SK-N-SH (cell line): ENCODE results near the gene GATC. TPM values are rescaled to one million over a fixed set of nuclear protein-coding genes. Genes with fewer than 3 reads are reported as not detected.

Experiments used
- CTCF ChIA-PET: fragments of 300-600, 350-600 bp; formaldehyde crosslinking; extraction: SDS; loops from one replicate; lab custom pipeline; 2021; lab: Yijun Ruan, JAX
- POLR2A ChIA-PET: fragments of 350-600 bp; sonication (Branson Sonifier 250); formaldehyde crosslinking; extraction: SDS; loops from one replicate; lab custom pipeline; 2020; ENCODE audit warnings: antibody characterized with exemption, inconsistent platforms; lab: Yijun Ruan, JAX
- DNase-seq: peaks from one replicate; pipeline ENCODE4 v3.0.0; 2012
- H2AFZ ChIP-seq: fragments of 200-600 bp; sonication (generic); 2 replicates; pipeline ENCODE4 v1.8.1; 2016; ENCODE audit warnings: antibody characterized with exemption, mild to moderate bottlenecking, low read depth
- H3F3A ChIP-seq: fragments of 200-600 bp; sonication (generic); replicated peaks from 2 replicates; pipeline ENCODE3; 2016; ENCODE audit warnings: antibody characterized with exemption, mild to moderate bottlenecking; ENCODE audit not compliant: insufficient read depth
- H3K27ac ChIP-seq, 2 experiments: fragments of 200-500 bp in 1 of 2; fragments of 200-600 bp in 1 of 2; sonication (Bioruptor generic) in 1 of 2; sonication (generic), shearing (Covaris generic) in 1 of 2; 2 replicates each; pipeline versions ENCODE4 v1.5.1 to v1.6.1; 2014 to 2016; ENCODE audit warnings: low read depth in 2 of 2, inconsistent platforms in 1 of 2, low read length in 1 of 2, mild to moderate bottlenecking in 1 of 2, mixed read lengths in 1 of 2
- H3K27me3 ChIP-seq: fragments of 200-600 bp; sonication (generic), shearing (Covaris generic); 2 replicates; pipeline ENCODE4 v1.6.1; 2016; ENCODE audit warnings: mixed run types; ENCODE audit not compliant: insufficient read depth
- H3K36me3 ChIP-seq, 2 experiments: fragments of 200-500 bp in 1 of 2; fragments of 200-600 bp in 1 of 2; sonication (Bioruptor generic) in 1 of 2; sonication (generic) in 1 of 2; replicated peaks in 1 of 2; 2 replicates each; pipeline versions ENCODE3 to v1.5.1; 2014 to 2016; ENCODE audit warnings: low read length in 1 of 2, mild to moderate bottlenecking in 1 of 2; ENCODE audit not compliant: insufficient read depth in 2 of 2, control insufficient read depth in 1 of 2
- H3K4me1 ChIP-seq, 2 experiments: fragments of 200-500 bp in 1 of 2; fragments of 200-600 bp in 1 of 2; sonication (Bioruptor generic) in 1 of 2; sonication (generic), shearing (Covaris generic) in 1 of 2; 2 replicates each; pipeline versions ENCODE4 v1.5.1 to v1.6.1; 2014 to 2016; ENCODE audit warnings: low read depth in 1 of 2, low read length in 1 of 2, mixed run types in 1 of 2; ENCODE audit not compliant: insufficient read depth in 2 of 2, control insufficient read depth in 1 of 2
- H3K4me2 ChIP-seq: fragments of 200-600 bp; sonication (generic), shearing (Covaris generic); 2 replicates; pipeline ENCODE4 v1.6.1; 2017; ENCODE audit warnings: mixed run types
- H3K4me3 ChIP-seq, 2 experiments: fragments of 200-500 bp in 1 of 2; fragments of 200-600 bp in 1 of 2; sonication (Bioruptor generic) in 1 of 2; sonication (generic), shearing (Covaris generic) in 1 of 2; 2 replicates each; pipeline versions ENCODE4 v1.5.1 to v1.8.1; 2014 to 2016; ENCODE audit warnings: low read depth in 2 of 2, inconsistent platforms in 1 of 2, low read length in 1 of 2, mild to moderate bottlenecking in 1 of 2, mixed read lengths in 1 of 2, moderate library complexity in 1 of 2
- H3K79me2 ChIP-seq: fragments of 200-600 bp; sonication (generic); 2 replicates; pipeline ENCODE4 v1.8.1; 2017; ENCODE audit warnings: mild to moderate bottlenecking; ENCODE audit not compliant: insufficient read depth
- H3K9ac ChIP-seq: fragments of 200-600 bp; sonication (generic); 2 replicates; pipeline ENCODE4 v1.6.1; 2017; ENCODE audit warnings: mixed run types
- H3K9me2 ChIP-seq: fragments of 200-600 bp; sonication (generic); 2 replicates; pipeline ENCODE4 v1.6.1; 2017; ENCODE audit warnings: mixed run types
- H3K9me3 ChIP-seq: fragments of 200-600 bp; sonication (generic); 2 replicates; pipeline ENCODE4 v1.6.1; 2017; ENCODE audit warnings: mixed run types, mild to moderate bottlenecking, moderate library complexity
- H4K20me1 ChIP-seq: fragments of 200-600 bp; sonication (generic); 2 replicates; pipeline ENCODE4 v1.6.1; 2017; ENCODE audit warnings: mild to moderate bottlenecking, mixed run types; ENCODE audit not compliant: insufficient read depth
- CTCF ChIP-seq: fragments of 200-600 bp; sonication (generic); IDR thresholded peaks from 2 replicates; pipeline ENCODE4 v1.6.1; 2017; ENCODE audit warnings: antibody characterized with exemption, mild to moderate bottlenecking, moderate library complexity
- EP300 ChIP-seq, 2 experiments: IDR thresholded peaks; 2 replicates each; pipeline versions ENCODE4 v1.4.0 to v1.6.1; 2012; ENCODE audit warnings: borderline replicate concordance in 1 of 2, low read depth in 1 of 2, low read length in 1 of 2
- FOXM1 ChIP-seq: IDR thresholded peaks from 2 replicates; pipeline ENCODE4 v1.4.0; 2012; ENCODE audit warnings: low read depth, mild to moderate bottlenecking
- GABPA ChIP-seq: IDR thresholded peaks from 2 replicates; pipeline ENCODE4 v1.4.0; 2012; ENCODE audit warnings: low read depth, mild to moderate bottlenecking
- GATA2 ChIP-seq: sonication (generic); formaldehyde crosslinking; IDR thresholded peaks from 2 replicates; pipeline ENCODE4 v1.5.0; 2020; ENCODE audit warnings: mild to moderate bottlenecking, missing genetic modification reagents
- IRF3 ChIP-seq: fragments of 150-350 bp; IDR thresholded peaks from 2 replicates; pipeline ENCODE4 v1.6.1; 2016; ENCODE audit warnings: mild to moderate bottlenecking, low read depth, low read length
- JUND ChIP-seq: IDR thresholded peaks from 2 replicates; pipeline ENCODE4 v1.4.0; 2012
- MAX ChIP-seq: IDR thresholded peaks from 2 replicates; pipeline ENCODE4 v1.4.0; 2012; ENCODE audit warnings: low read depth
- NRF1 ChIP-seq: IDR thresholded peaks from 2 replicates; pipeline ENCODE4 v1.6.1; 2012; ENCODE audit warnings: low read depth, mild to moderate bottlenecking, low read length
- POLR2AphosphoS5 ChIP-seq: IDR thresholded peaks from 2 replicates; pipeline ENCODE4 v1.6.1; 2012; ENCODE audit warnings: low read depth, low read length
- RCOR1 ChIP-seq: fragments of 150-350 bp; IDR thresholded peaks from 2 replicates; pipeline ENCODE4 v1.6.1; 2017; ENCODE audit warnings: antibody characterized with exemption, low read length
- SIN3A ChIP-seq: IDR thresholded peaks from 2 replicates; pipeline ENCODE4 v1.6.1; 2012; ENCODE audit warnings: low read depth, mild to moderate bottlenecking, low read length, moderate library complexity, borderline replicate concordance
- SMC3 ChIP-seq: IDR thresholded peaks from 2 replicates; pipeline ENCODE4 v1.6.1; 2012; ENCODE audit warnings: low read depth, low read length, improper control_type of control experiment
- TAF1 ChIP-seq: IDR thresholded peaks from 2 replicates; pipeline ENCODE4 v1.6.1; 2012; ENCODE audit warnings: low read depth, mild to moderate bottlenecking, low read length, moderate library complexity, borderline replicate concordance
- TEAD4 ChIP-seq: IDR thresholded peaks from 2 replicates; pipeline ENCODE4 v1.4.0; 2012; ENCODE audit warnings: mild to moderate bottlenecking, borderline replicate concordance; ENCODE audit not compliant: insufficient read depth
- USF2 ChIP-seq: fragments of 150-350 bp; IDR thresholded peaks from 2 replicates; pipeline ENCODE4 v1.6.1; 2017; ENCODE audit warnings: antibody characterized with exemption, low read length, low read depth, borderline replicate concordance
- YY1 ChIP-seq: IDR thresholded peaks from 2 replicates; pipeline ENCODE4 v1.4.0; 2012; ENCODE audit warnings: low read depth, mild to moderate bottlenecking
- ZBTB33 ChIP-seq: IDR thresholded peaks from 2 replicates; pipeline ENCODE4 v1.4.0; 2012; ENCODE audit warnings: low read depth, borderline replicate concordance
- WGBS: methylation state at CpG from one replicate; pipeline ENCODE4 v1.1.6; 2017; ENCODE audit warnings: low lambda C conversion rate; 5-methylcytosine and 5-hydroxymethylcytosine counted together
- polyA plus RNA-seq, 3 experiments: library from polyadenylated mRNA; depleted of rRNA; stranded (reverse); fragments of >200 nt; gene quantifications; 2 replicates each; pipeline ENCODE4 v1.2.3, GENCODE V29; 2012

Gene GATC
- polyA plus RNA-seq, 1 of the 3 experiments (the other 2 are of a cell fraction) = 10.6 TPM

- POLR2A ChIA-PET = no interaction called here
- TF ChIP-seq SIN3A (no peak), CTCF (no peak), USF2 (no peak), YY1 (no peak), RCOR1 (no peak), GABPA (no peak), EP300 (IDR thresholded peaks at IDR 0.05; ENCODE audit: borderline replicate concordance in 1 of 2, low read depth in 1 of 2, low read length in 1 of 2) (no peak), POLR2AphosphoS5 (no peak), GATA2 (CRISPR knock-in tag) (no peak), TEAD4 (no peak), ZBTB33 (no peak), TAF1 (no peak), JUND (no peak), FOXM1 (no peak), IRF3 (no peak), NRF1 (no peak), MAX (no peak), SMC3 (no peak)
- TF ChIP-seq, all 33 proteins: peak for 0
- Histone ChIP-seq H3K36me3 (no peaks in the 10 kb centered on the region), H3K4me3 (no peak overlapping the region), H2AFZ (no peak overlapping the region), H4K20me1 (no peaks in the 10 kb centered on the region), H3K9me3 (no peaks in the 10 kb centered on the region), H3K9me2 (no peaks in the 10 kb centered on the region), H3K27me3 (no peaks in the 10 kb centered on the region), H3K4me1 (no peaks in the 10 kb centered on the region; a peak in 1 of 4 replicates), H3K4me2 (no peak overlapping the region), H3F3A (no peaks in the 10 kb centered on the region), H3K79me2 (no peaks in the 10 kb centered on the region), H3K9ac (no peak overlapping the region), H3K27ac (no peak overlapping the region)
- CTCF ChIA-PET = interaction anchor here (1.0 to 2.1 kb wide), 3 partner anchors 13 to 26 kb away, joined by 3 to 5 read pairs (median 5); no protein-coding TSS in a partner anchor
- no peak for DNase-seq
- WGBS = 73% methylated on average over 3 of the region's 3 CpGs
Measured at GRCh38 chr12:120403869-120404268, 42.4 kb upstream of the GATC start.
